GM21526 (cell line): ENCODE measurements around the gene UBE2L3.
A peak's percentile ranks its signal among the peaks of the same experiment; 100 is the strongest.
"Not testable (repeated sequence)": the region's sequence is repeated elsewhere in the genome, so short reads cannot be mapped to it uniquely, and the experiment has no call there.

Experiments used
- ATAC-seq: cut with Tn5 transposase; IDR thresholded peaks from one replicate; pipeline ENCODE4 v1.9.1; 2021; ENCODE audit warnings: moderate library complexity; ENCODE audit not compliant: unreplicated experiment, low FRiP score

UBE2L3 gene

GRCh38 chr22:21641789-21642583 is 74.5 kb downstream of the UBE2L3 start, which contains the start of gene SDF2L1:
TSS of gene SDF2L1 (plus strand) at chr22:21642302. CDS start at chr22:21642337, 35 bp downstream.
- ATAC-seq, result peak; percentile 87

GRCh38 chr22:21642584-21643448 is 75.3 kb downstream of the UBE2L3 start:
- no peak for ATAC-seq

GRCh38 chr22:21643533-21644357 is 76.2 kb downstream of the UBE2L3 start:
- ATAC-seq, result no peak

GRCh38 chr22:21645513-21645912 is 78.0 kb downstream of the UBE2L3 start:
- not testable (repeated sequence) for ATAC-seq

GRCh38 chr22:21646608-21647590 is 79.4 kb downstream of the UBE2L3 start:
- ATAC-seq, result no peak

GRCh38 chr22:21650280-21650679 is 82.8 kb downstream of the UBE2L3 start:
- ATAC-seq, result no peak

- no peak for ATAC-seq
Measured at GRCh38 chr22:21650823-21651520, 83.5 kb downstream of the UBE2L3 start.

GRCh38 chr22:21651521-21652009 is 84.1 kb downstream of the UBE2L3 start:
- no peak for ATAC-seq

GRCh38 chr22:21652010-21652546 is 84.6 kb downstream of the UBE2L3 start:
- ATAC-seq, result peak; percentile 74

- no peak for ATAC-seq
Measured at GRCh38 chr22:21652547-21653545, 85.3 kb downstream of the UBE2L3 start.

GRCh38 chr22:21657020-21657359 is 89.5 kb downstream of the UBE2L3 start:
- no peak for ATAC-seq

GRCh38 chr22:21657360-21658032 is 90.0 kb downstream of the UBE2L3 start:
- peak; percentile 68 for ATAC-seq

- ATAC-seq, result no peak
Measured at GRCh38 chr22:21659864-21660525, 92.5 kb downstream of the UBE2L3 start.

- ATAC-seq, result no peak
Measured at GRCh38 chr22:21660904-21661303, 93.4 kb downstream of the UBE2L3 start.

GRCh38 chr22:21661991-21662390 is 94.5 kb downstream of the UBE2L3 start:
- no peak for ATAC-seq

GRCh38 chr22:21663738-21664137 is 96.2 kb downstream of the UBE2L3 start:
- ATAC-seq, result no peak
